Effector CD4-positive, alpha-beta T cell (primary cell): ENCODE results near the gene WDR5.

Source experiments
- DNase-seq: peaks from one replicate; pipeline ENCODE4 v3.0.0-alpha.2; 2020

WDR5 gene

GRCh38 chr9:134132208-134132870, 3.5 kb upstream of the WDR5 start:
- no peak for DNase-seq

- no peak for DNase-seq
These were observed 936 bp upstream of the WDR5 start for GRCh38 chr9:134134949-134135342.

- no peak for DNase-seq
These were observed 475 bp downstream of the WDR5 start for GRCh38 chr9:134136118-134136995.

GRCh38 chr9:134136996-134137299, 1.1 kb downstream of the WDR5 start:
- DNase-seq: no peak

GRCh38 chr9:134138292-134138691, 2.4 kb downstream of the WDR5 start:
- no peak for DNase-seq

- DNase-seq: no peak
These were observed 3.2 kb downstream of the WDR5 start for GRCh38 chr9:134139081-134139480.

- no peak for DNase-seq
These were observed 6.0 kb downstream of the WDR5 start for GRCh38 chr9:134141906-134142305.

GRCh38 chr9:134144801-134145200, 8.9 kb downstream of the WDR5 start:
- DNase-seq: no peak

- DNase-seq: no peak
These were observed 9.4 kb downstream of the WDR5 start for GRCh38 chr9:134145262-134145661.

GRCh38 chr9:134146774-134147493, 11.1 kb downstream of the WDR5 start:
- no peak for DNase-seq

GRCh38 chr9:134149380-134149779, 13.5 kb downstream of the WDR5 start:
- DNase-seq: no peak

GRCh38 chr9:134150557-134151214, 14.8 kb downstream of the WDR5 start:
- DNase-seq: no peak

GRCh38 chr9:134152022-134152448, 16.2 kb downstream of the WDR5 start:
- DNase-seq: no peak

- DNase-seq: no peak
These were observed 16.6 kb downstream of the WDR5 start for GRCh38 chr9:134152488-134152887.

GRCh38 chr9:134153450-134153849, 17.6 kb downstream of the WDR5 start:
- DNase-seq: no peak

GRCh38 chr9:134154262-134154701, 18.4 kb downstream of the WDR5 start:
- no peak for DNase-seq

GRCh38 chr9:134155812-134156377, 20.0 kb downstream of the WDR5 start:
- DNase-seq: no peak

- no peak for DNase-seq
These were observed 20.9 kb downstream of the WDR5 start for GRCh38 chr9:134156564-134157377.

- no peak for DNase-seq
These were observed 21.6 kb downstream of the WDR5 start for GRCh38 chr9:134157378-134157885.

GRCh38 chr9:134158242-134158641, 22.4 kb downstream of the WDR5 start:
- DNase-seq: no peak

- no peak for DNase-seq
These were observed 23.0 kb downstream of the WDR5 start for GRCh38 chr9:134158753-134159392.
